Vagina (tissue), 2 donors: ENCODE results near the gene CCM2.

Source experiments
- CTCF ChIP-seq, 3 experiments: fragments of 450-650 bp in 2 of 3; fragments of 200-600 bp in 1 of 3; sonication (generic) in 1 of 3; IDR thresholded peaks; one replicate each; pipeline ENCODE4 v1.5.1; 2017 to 2019; ENCODE audit warnings: antibody characterized with exemption in 3 of 3, mild to moderate bottlenecking in 2 of 3, moderate library complexity in 2 of 3
- POLR2AphosphoS5 ChIP-seq, 2 donors: sonication (generic); formaldehyde crosslinking; IDR thresholded peaks; one replicate each; pipeline ENCODE4 v1.9.0; 2017; ENCODE audit warnings: antibody characterized with exemption in 2 of 2, mild to moderate bottlenecking in 2 of 2, low read depth in 1 of 2; ENCODE audit not compliant: insufficient read depth in 1 of 2

- TF ChIP-seq CTCF (IDR thresholded peaks at IDR 0.05) (no peak), POLR2AphosphoS5 (IDR thresholded peaks at IDR 0.05; ENCODE audit: insufficient read depth in 1 of 2, low read depth in 1 of 2) (no peak)
Observed at GRCh38 chr7:45084336-45084735, 84.3 kb downstream of the CCM2 start.
